Retinal pigment epithelial cell (primary cell): ENCODE results near the gene PASD1.
"Not testable (repeated sequence)": the region's sequence is repeated elsewhere in the genome, so short reads cannot be mapped to it uniquely, and the experiment has no call there.

Source experiments
- DNase-seq: peaks from one replicate; pipeline ENCODE4 v3.0.0-alpha.2; 2010; ENCODE audit warnings: low read depth
- H3K4me3 ChIP-seq: 2 replicates; pipeline ENCODE4 v1.5.1; 2011; ENCODE audit warnings: mild to moderate bottlenecking, low read length, control low read depth, moderate library complexity
- TF ChIP-seq, protein P1 (sequence below): conservative IDR thresholded peaks from 2 replicates; pipeline ENCODE4 v1.5.1; 2011; ENCODE audit warnings: low read depth, low read length, control low read depth, inconsistent platforms

PASD1 gene

DNA sequence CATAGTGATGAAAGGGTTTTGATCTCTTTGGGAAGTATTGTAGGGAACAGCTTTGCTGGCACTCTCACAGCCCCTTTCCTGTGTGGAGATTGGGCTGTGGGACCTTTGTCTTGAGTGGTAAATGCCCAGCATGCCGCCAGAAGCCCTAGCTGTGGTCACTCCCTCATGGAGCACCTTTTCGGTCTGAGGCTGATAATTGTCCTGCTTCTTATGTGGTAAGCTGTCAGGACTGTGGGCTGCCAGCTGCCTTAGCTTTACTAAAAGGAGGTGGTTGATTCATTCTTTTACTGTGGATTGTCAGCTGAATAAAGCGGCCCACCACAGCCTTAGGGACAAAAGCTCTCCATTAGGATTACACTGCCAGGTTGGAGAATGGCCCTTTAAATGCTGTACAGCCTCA lies 7.1 kb downstream of the PASD1 start:
- DNase-seq, result no peak
- no peak overlapping the region for H3K4me3 ChIP-seq
- TF ChIP-seq, protein P1, sequence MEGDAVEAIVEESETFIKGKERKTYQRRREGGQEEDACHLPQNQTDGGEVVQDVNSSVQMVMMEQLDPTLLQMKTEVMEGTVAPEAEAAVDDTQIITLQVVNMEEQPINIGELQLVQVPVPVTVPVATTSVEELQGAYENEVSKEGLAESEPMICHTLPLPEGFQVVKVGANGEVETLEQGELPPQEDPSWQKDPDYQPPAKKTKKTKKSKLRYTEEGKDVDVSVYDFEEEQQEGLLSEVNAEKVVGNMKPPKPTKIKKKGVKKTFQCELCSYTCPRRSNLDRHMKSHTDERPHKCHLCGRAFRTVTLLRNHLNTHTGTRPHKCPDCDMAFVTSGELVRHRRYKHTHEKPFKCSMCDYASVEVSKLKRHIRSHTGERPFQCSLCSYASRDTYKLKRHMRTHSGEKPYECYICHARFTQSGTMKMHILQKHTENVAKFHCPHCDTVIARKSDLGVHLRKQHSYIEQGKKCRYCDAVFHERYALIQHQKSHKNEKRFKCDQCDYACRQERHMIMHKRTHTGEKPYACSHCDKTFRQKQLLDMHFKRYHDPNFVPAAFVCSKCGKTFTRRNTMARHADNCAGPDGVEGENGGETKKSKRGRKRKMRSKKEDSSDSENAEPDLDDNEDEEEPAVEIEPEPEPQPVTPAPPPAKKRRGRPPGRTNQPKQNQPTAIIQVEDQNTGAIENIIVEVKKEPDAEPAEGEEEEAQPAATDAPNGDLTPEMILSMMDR, result no peak

DNA sequence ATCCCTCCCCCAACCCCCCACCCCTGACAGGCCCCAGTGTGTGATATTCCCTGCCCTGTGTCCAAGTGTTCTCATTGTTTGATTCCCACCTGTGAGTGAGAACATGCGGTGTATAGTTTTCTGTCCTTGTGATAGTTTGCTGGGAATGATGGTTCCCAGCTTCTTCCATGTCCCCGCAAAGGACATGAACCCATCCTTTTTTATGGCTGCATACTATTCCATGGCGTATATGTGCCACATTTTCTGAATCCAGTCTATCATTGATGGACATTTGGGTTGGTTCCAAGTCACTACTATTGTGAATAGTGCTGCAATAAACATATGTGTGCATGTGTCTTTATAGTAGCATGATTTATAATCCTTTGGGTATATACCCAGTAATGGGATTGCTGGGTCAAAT lies 29.9 kb downstream of the PASD1 start:
- not testable (repeated sequence) for DNase-seq

DNA sequence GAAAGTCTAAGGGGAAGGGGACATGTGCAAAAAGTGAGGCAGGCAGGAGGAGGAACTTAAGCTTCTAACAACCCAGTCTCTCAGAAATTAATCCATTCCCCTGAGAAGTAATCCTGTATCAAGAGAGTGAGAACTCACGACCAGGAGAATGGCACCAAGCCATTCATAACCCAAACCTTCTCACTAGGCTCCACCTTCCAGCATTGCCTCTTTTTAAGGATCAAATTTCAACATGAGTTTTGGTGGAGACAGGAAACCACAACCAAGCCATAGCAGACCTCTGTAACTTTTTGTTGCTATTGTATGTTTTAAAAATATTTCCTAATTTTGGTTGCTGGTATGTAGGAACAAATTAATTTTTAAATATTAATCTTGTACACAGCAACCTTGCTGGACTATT lies 32.8 kb downstream of the PASD1 start:
- DNase-seq, result no peak
- H3K4me3 ChIP-seq, result no peak overlapping the region
- TF ChIP-seq, protein P1, result no peak

More for the DNA sequence above, 29.9 kb downstream of the PASD1 start:
- not testable (repeated sequence) for H3K4me3 ChIP-seq

DNA sequence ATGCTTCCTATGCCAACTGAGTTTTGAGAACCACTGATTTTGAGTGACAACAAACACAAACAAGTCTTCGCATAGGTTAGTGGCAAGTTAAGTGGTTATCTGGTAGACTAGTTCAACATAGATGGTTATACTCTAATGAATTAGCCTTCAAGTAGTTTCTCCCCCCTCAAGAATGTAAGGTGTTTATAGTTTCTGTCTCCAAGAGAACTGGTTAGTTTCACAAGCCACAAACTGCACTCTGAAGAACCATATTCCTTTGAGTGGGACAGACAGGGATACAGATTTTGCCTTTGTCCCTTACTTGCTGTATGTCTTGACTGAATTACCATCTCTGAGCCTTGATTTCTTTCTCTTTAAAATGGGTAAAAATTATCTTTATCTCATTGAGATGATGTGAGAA lies 41.5 kb downstream of the PASD1 start:
- no peak overlapping the region for H3K4me3 ChIP-seq
- TF ChIP-seq, protein P1, result no peak
- no peak for DNase-seq

DNA sequence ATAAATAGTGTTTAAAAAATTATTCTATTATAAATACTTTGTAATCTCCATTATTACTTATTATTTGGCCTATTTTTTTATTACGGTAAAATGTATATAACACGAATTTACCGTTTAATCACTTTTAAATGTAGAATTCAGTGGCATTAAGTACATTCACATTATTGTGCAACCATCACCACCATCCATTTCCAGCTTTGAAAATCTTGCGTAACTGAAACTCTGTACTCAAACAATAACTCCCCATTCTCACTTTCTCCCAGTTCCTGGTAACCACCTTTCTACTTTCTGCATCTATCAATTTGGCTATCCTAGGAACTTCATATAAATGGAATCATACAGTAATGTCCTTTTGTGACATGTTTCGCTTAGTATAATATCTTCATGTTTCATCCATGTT lies 45.7 kb downstream of the PASD1 start:
- H3K4me3 ChIP-seq, result no peak overlapping the region
- DNase-seq, result no peak
- TF ChIP-seq, protein P1, result no peak

DNA sequence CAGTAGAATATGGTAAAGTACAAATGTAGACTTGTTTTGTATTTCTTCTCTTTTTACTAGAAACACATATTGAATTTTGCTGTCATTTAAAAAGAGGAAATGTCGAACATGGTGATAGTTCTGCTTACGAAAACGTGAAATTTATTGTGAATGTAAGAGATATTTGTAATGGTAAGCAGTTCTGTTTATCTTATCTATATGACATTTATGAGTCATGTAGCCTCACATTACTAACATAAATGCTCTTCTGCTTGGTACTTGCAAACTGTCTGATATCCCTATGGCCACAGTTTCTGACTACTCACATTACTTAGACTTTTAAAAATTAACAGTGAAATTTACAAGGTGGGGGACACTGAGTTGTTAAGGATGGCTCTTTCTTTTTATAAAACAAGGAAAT lies 57.9 kb downstream of the PASD1 start:
- H3K4me3 ChIP-seq, result no peak overlapping the region
- DNase-seq, result no peak
- TF ChIP-seq, protein P1, result no peak

DNA sequence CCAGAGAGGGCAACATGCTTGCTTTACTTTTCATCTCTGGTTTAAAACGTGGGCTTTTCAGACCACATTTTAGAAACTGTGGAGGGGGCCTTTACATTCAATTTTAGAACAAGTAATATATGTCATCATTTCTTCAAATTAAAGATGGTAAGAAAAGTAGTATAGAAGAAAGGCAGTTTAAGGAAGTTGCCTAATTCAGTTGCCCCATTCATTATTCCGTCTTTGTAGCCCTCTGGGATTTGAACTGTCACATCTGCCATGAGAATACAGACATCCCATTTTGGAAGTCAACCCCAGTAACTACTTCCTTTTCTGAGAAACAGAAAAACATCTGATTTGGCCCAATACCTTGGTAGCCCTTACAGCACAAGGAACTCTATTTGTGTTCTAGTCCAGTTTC lies 61.2 kb downstream of the PASD1 start:
- no peak for DNase-seq
- H3K4me3 ChIP-seq, result no peak overlapping the region
- TF ChIP-seq, protein P1, result no peak

DNA sequence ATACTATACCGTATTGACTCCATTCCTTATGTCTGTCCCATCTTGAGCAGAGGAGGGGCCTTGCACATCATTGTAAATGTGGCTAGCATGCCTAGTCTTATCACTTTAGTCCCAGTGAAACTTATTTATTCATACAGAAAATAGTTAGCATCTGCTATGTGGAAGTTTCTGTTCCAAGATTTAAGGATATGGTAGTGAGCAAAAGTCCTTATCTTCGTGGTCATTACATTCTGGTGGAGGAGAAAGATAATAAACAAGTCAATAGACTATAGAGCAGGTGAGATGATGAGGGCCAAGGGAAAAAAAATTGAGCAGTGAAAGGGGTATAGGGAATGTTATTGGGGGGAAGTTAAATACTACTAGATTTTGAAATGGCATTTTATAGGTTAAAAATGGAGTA lies 68.3 kb downstream of the PASD1 start:
- TF ChIP-seq, protein P1, result no peak
- H3K4me3 ChIP-seq, result no peak overlapping the region
- no peak for DNase-seq
